HG02840 (cell line): ENCODE results near the gene CCL25.

Experiments
- ATAC-seq: cut with Tn5 transposase; IDR thresholded peaks from one replicate; pipeline ENCODE4 v1.9.1; 2021; ENCODE audit warnings: mild to moderate bottlenecking, moderate library complexity, moderate number of reproducible peaks; ENCODE audit not compliant: unreplicated experiment, low FRiP score

Gene CCL25

GRCh38 chr19:8109455-8109854 lies 56.9 kb downstream of the CCL25 start:
- no peak for ATAC-seq

GRCh38 chr19:8109890-8110662 lies 57.5 kb downstream of the CCL25 start:
- ATAC-seq: no peak

- ATAC-seq: no peak
Observed at GRCh38 chr19:8110931-8111330, 58.4 kb downstream of the CCL25 start.

- no peak for ATAC-seq
Observed at GRCh38 chr19:8111376-8111775, 58.8 kb downstream of the CCL25 start.
